ENCODE results near the gene CLSTN2. TPM values are rescaled to one million over a fixed set of nuclear protein-coding genes. Genes with fewer than 3 reads are reported as not detected.

CLSTN2 gene
- total RNA-seq, 1 donor from 2014 or later: 11.8 TPM

GRCh38 chr3:140351466-140351865 lies 416.5 kb downstream of the CLSTN2 start:
- no peak for DNase-seq (ENCODE audit: low spot score in 2 of 2)
- FAIRE-seq: no peak

DNA sequence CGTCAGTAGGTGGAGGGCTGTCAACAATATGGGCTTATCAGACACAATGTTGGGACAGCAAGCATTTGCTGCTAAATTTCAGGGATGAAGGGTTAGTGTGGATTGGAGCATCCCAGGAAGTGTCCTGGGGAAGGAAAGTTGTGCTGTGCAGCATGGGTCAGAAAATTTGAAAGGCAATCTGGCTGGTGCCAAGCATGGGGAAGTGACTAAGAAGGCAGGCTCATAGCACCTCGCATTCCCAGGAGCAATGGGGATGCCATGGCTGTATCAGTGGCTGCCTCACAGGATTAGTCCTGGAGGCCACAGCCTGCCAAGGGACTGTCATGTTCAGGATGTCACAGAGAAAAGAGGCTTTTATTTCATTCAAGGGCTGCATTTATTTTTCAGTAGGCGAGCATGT lies 420.5 kb downstream of the CLSTN2 start:
- no peak for DNase-seq (ENCODE audit: low spot score in 2 of 2)
- FAIRE-seq: no peak

GRCh38 chr3:140358686-140359085 lies 423.7 kb downstream of the CLSTN2 start:
- DNase-seq (ENCODE audit: low spot score in 2 of 2) (no peak), FAIRE-seq (no peak)

- FAIRE-seq (no peak), DNase-seq (ENCODE audit: low spot score in 2 of 2) (no peak)
These were observed 424.4 kb downstream of the CLSTN2 start for GRCh38 chr3:140359233-140359995.

DNA sequence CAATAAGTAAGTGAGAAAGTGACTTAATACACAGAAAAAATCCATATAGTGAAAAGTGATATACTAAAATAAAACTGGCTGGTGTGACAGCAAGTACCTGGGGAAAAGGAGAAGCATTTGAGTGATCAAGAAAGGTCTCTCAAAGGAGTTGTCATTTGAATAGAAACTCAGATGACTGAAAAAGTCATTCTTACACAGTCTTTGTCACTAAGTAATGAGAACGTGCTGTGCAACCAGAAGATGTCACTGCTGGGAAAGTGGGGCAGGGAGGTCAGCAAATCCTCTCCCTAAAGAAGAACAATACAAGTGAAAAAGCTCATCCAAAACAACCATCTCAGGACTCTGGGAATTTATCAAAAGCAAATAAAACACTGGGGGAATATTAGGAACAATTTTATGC lies 425.3 kb downstream of the CLSTN2 start:
- FAIRE-seq (no peak), DNase-seq (ENCODE audit: low spot score in 2 of 2) (no peak)

GRCh38 chr3:140363801-140364200 lies 428.8 kb downstream of the CLSTN2 start:
- no peak for FAIRE-seq

DNA sequence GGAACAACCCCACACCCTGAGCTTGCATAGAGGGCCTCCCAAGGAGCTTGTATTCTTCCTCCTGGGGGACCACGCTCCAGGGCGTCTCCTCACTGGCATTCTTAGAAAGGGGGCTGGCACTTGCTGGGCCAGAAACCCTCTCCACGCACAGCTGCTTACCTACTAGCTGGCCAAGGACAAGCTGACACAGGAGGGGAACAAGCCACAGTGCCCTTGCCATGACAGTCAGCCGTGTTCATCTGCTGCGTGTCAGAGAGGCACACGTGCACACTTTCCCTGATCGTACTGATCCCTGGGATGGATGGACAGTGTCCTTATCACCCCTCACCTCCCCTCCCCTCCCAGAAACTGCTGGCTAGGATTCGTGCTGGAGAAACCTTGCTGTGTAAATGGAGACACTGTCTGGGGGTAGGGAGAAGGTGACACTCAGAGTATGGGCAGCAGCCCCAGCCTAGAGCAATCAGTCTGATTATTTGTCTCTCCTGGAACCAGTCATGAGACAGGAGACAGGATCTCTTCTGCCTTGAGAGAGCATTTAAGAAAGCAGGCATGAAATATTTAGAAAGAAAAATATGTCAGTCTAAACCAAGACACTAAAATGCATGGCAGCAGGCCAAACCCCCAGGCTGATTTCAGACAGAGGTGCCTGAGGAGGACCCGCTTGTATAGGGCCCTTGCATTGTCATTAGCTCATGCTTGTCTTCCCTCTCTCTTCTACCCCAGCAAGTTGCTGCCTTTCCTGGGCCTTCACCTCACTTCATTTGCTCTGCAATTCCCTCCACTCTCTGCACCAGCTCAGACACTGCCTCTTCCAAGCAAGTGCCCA lies 431.1 kb downstream of the CLSTN2 start:
- no peak for FAIRE-seq
- no peak for DNase-seq (ENCODE audit: low spot score in 2 of 2)

More at GRCh38 chr3:140363801-140364200, 428.8 kb downstream of the CLSTN2 start:
- no peak for DNase-seq (ENCODE audit: low spot score in 2 of 2)

DNA sequence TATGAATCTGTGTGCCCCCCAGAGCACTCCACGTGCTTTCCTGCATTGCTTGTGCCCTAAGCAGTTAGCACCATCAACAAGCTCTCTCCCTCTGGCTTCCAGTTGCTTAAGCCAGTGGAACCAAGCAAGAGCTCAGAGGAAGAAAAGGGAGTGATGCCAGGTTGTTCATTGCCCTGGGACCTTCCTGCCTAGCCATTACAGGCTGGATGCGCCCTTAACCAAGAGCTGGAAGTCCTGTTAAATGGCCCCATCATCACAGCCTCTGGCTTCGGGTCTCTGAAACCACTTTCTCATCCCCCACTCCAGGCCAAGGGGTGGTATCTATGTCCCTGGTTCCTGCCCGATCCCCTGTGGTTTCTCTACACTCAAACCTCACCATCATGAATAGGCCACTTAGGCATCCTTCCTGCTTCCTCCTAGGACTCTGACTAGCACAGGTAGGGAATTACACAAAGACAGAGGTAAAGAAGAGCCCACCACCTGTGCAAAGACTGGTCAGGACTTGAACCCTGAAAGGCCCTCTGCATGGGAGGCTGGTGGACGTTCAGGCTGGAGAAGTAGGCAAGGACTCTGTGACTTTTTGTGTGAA lies 433.3 kb downstream of the CLSTN2 start:
- no peak for FAIRE-seq

GRCh38 chr3:140370686-140371085 lies 435.7 kb downstream of the CLSTN2 start:
- FAIRE-seq: no peak
- DNase-seq (ENCODE audit: low spot score in 2 of 2): no peak

More for the DNA sequence above, 433.3 kb downstream of the CLSTN2 start:
- DNase-seq (ENCODE audit: low spot score in 2 of 2): no peak

- FAIRE-seq (no peak), DNase-seq (ENCODE audit: low spot score in 2 of 2) (no peak)
These were observed 438.2 kb downstream of the CLSTN2 start for GRCh38 chr3:140373234-140373633.

- DNase-seq (ENCODE audit: low spot score in 2 of 2): no peak
- FAIRE-seq: no peak
These were observed 440.0 kb downstream of the CLSTN2 start for GRCh38 chr3:140375002-140375401.

DNA sequence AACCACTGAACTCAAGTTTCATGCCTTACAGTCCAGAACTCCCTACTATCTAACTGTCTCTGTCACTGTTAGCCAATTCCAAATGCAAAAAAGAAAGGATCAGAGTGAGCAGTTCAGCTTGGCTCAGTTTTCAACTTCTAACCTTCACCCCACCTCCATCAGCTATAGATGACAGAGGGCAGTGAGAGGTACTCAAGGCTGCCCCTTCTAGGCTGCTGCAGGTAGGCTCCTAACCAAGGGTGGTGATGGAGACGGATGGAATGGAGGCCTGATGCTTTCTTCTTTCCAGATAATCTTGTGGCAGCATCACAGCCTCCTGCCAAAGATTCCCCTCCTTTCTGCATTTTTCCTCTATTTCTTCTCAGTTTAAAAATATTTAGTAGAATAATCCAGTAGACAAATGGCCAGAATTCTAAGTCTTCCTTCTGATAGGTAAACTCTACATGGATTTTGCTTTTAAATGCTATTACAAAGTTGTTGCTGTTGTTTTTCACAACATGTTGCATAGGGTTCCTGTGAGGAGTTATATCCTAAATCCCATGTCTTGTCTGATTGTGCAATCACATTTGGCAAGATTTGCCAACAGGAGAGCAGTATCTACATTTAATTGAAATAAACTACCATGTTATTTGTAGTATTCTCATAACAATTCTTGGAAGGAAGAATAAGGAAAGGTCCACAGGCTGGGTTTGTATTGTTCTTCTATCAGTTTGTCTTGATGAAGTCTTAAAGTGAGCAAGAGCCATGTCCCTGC lies 441.3 kb downstream of the CLSTN2 start:
- no peak for DNase-seq (ENCODE audit: low spot score in 2 of 2)
- no peak for FAIRE-seq

GRCh38 chr3:140377644-140378043 lies 442.7 kb downstream of the CLSTN2 start:
- FAIRE-seq: peak; percentile 30
- no peak for DNase-seq (ENCODE audit: low spot score in 2 of 2)

DNA sequence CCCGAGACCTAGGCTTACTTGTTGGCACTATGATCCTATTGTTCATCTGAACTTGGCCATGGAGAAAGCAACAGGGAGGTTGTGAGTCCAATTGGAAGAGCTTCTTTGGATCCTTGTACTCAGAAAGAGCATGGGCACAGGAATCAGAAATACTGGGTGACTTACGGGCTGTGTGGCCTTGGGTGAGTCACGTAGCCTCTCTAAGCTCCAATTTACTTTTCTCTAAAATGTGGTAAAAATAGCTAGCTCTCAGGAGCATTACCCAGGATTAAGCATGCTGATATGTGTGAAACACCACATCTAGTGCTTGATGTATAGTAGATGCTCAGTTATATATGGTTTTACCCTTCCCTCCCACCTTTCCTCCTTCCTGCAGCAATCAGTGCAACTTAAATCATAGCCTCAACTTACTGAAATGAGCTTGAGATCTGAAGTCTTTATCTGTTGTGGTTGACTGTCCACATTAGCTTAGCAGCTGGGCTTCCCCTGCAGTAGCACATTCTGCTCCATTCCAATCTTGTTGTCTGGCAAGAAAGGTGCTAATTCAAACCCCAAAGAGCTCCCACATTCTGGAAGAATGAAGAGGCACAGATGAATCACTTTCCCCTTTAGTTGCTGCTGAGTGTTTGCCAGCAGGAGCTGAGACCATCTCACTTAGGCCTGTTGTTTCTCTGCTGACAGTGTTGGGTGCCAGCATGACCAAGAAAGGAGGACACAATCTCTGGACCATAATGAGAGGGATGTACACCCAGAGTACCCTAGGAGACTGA lies 443.8 kb downstream of the CLSTN2 start:
- DNase-seq (ENCODE audit: low spot score in 2 of 2) (no peak), FAIRE-seq (no peak)

GRCh38 chr3:140384028-140384771 lies 449.2 kb downstream of the CLSTN2 start:
- DNase-seq (ENCODE audit: low spot score in 2 of 2): no peak
- FAIRE-seq: no peak

- DNase-seq (ENCODE audit: low spot score in 2 of 2): no peak
- FAIRE-seq: no peak
These were observed 449.9 kb downstream of the CLSTN2 start for GRCh38 chr3:140384876-140385275.

GRCh38 chr3:140386357-140387100 lies 451.5 kb downstream of the CLSTN2 start:
- no peak for FAIRE-seq
- DNase-seq (ENCODE audit: low spot score in 2 of 2): no peak

GRCh38 chr3:140387244-140387643 lies 452.3 kb downstream of the CLSTN2 start:
- DNase-seq (ENCODE audit: low spot score in 2 of 2) (no peak), FAIRE-seq (no peak)
